ENCODE data around the gene ZFP36L1. TPM values are rescaled to one million over a fixed set of nuclear protein-coding genes. Genes with fewer than 3 reads are reported as not detected.

ZFP36L1 gene
- total RNA-seq: 107 and 111 TPM in 2 replicates

GRCh38 chr14:68792979-68793733 is at the start of gene ZFP36L1:
ZFP36L1 (minus strand) TSS chr14:68793067; CDS start chr14:68792938, 129 bp downstream.

Other genes with a start within 250 kb of the ZFP36L1 start
- 102 and 373 TPM in 2 replicates for gene ACTN1, start 186.2 kb upstream of the ZFP36L1 start, total RNA-seq

Measured in pericardium fibroblast (primary cell).